Activated CD8-positive, alpha-beta memory T cell treated with anti-CD3 and anti-CD28 coated beads for 24 hours (primary cell): ENCODE data around the gene RNF215.
"Not testable (repeated sequence)": the region's sequence is repeated elsewhere in the genome, so short reads cannot be mapped to it uniquely, and the experiment has no call there.

Source experiments
- DNase-seq: peaks from one replicate; pipeline ENCODE4 v3.0.0-alpha.2; 2020

The RNF215 gene

GRCh38 chr22:30357650-30358215 lies 29.5 kb downstream of the RNF215 start:
- DNase-seq = no peak

- no peak for DNase-seq
Observed at GRCh38 chr22:30357236-30357570, 30.0 kb downstream of the RNF215 start.

GRCh38 chr22:30356449-30357235 lies 30.6 kb downstream of the RNF215 start, which contains the start of the genes CCDC157 and SF3A1:
TSS of gene CCDC157 (plus strand) at chr22:30357007. CDS start at chr22:30366001, 8,994 bp downstream.
TSS of gene SF3A1 (minus strand) at chr22:30356894. CDS start at chr22:30356792, 102 bp downstream.
- peak; percentile 92 for DNase-seq

- no peak for DNase-seq
Observed at GRCh38 chr22:30354644-30355043, 32.6 kb downstream of the RNF215 start.

- DNase-seq = no peak
Observed at GRCh38 chr22:30351226-30351625, 36.0 kb downstream of the RNF215 start.

GRCh38 chr22:30348809-30349208 lies 38.4 kb downstream of the RNF215 start:
- DNase-seq = no peak

GRCh38 chr22:30348404-30348803 lies 38.8 kb downstream of the RNF215 start:
- DNase-seq = no peak

GRCh38 chr22:30347255-30347892 lies 39.8 kb downstream of the RNF215 start:
- no peak for DNase-seq

- DNase-seq = no peak
Observed at GRCh38 chr22:30344447-30345200, 42.6 kb downstream of the RNF215 start.

GRCh38 chr22:30340911-30341685 lies 46.1 kb downstream of the RNF215 start:
- DNase-seq = no peak

GRCh38 chr22:30338802-30339201 lies 48.4 kb downstream of the RNF215 start:
- DNase-seq = no peak

- DNase-seq = not testable (repeated sequence)
Observed at GRCh38 chr22:30338341-30338740, 48.9 kb downstream of the RNF215 start.

- no peak for DNase-seq
Observed at GRCh38 chr22:30337461-30337778, 49.8 kb downstream of the RNF215 start.

GRCh38 chr22:30336752-30337460 lies 50.3 kb downstream of the RNF215 start:
- DNase-seq = no peak

GRCh38 chr22:30335236-30335635 lies 52.0 kb downstream of the RNF215 start:
- DNase-seq = no peak

- no peak for DNase-seq
Observed at GRCh38 chr22:30334646-30335045, 52.6 kb downstream of the RNF215 start.

GRCh38 chr22:30333707-30334087 lies 53.5 kb downstream of the RNF215 start:
- no peak for DNase-seq

- no peak for DNase-seq
Observed at GRCh38 chr22:30332994-30333706, 54.1 kb downstream of the RNF215 start.

GRCh38 chr22:30332551-30332950 lies 54.7 kb downstream of the RNF215 start:
- DNase-seq = no peak
